ENCODE measurements around the gene ZNF764. TPM values are rescaled to one million over a fixed set of nuclear protein-coding genes. Genes with fewer than 3 reads are reported as not detected.
A peak's percentile ranks its signal among the peaks of the same experiment; 100 is the strongest.

The ZNF764 gene
- total and polyA plus RNA-seq, 12 donors = 3.6 to 15.0 (median 9.5) TPM

- no peak for DNase-seq
- Histone ChIP-seq H3K4me3 (peak overlapping the region; percentile 83 to 91 (median 88)), H3K27me3 (no peaks in the 10 kb centered on the region), H3K27ac (peak overlapping the region; percentile 93 to 97 (median 96)), H3K36me3 (replicated peaks in 1 of 2) (peaks cover 0 to 31% of the 10 kb centered on the region in 2 donors), H3K4me1 (replicated peaks in 1 of 2) (peaks cover 14 to 20% of the 10 kb centered on the region in 2 donors), H3K9me3 (replicated peaks in 1 of 3) (no peaks in the 10 kb centered on the region)
- intact Hi-C loops (cut with DNase I) = no loop called here
- WGBS, 4 donors = 0 to 1% (median 1%) methylated on average over 9 to 17 of the region's 17 CpGs; no CpG with 5 or more reads in 1 of the 4 donors
- TF ChIP-seq POLR2A (IDR thresholded peaks at IDR 0.05) (no peak), CTCF (IDR thresholded peaks at IDR 0.05) (peak in 2 of 6 experiments; percentile 5 to 19)
These were observed 542 bp downstream of the ZNF764 start for GRCh38 chr16:30557707-30557956.

- intact Hi-C loops (cut with DNase I) = no loop called here
- Histone ChIP-seq H3K27me3 (no peaks in the 10 kb centered on the region), H3K4me1 (replicated peaks in 1 of 2) (peaks cover 14 to 15% of the 10 kb centered on the region in 2 donors), H3K27ac (no peak overlapping the region), H3K9me3 (replicated peaks in 1 of 3) (no peaks in the 10 kb centered on the region), H3K4me3 (no peak overlapping the region), H3K36me3 (replicated peaks in 1 of 2) (peaks cover 0 to 31% of the 10 kb centered on the region in 2 donors)
- DNase-seq = no peak
- whole genome bisulfite sequencing, 4 donors = 53 to 84% (median 55%) methylated on average over 10 of the region's 10 CpGs
- TF ChIP-seq CTCF (IDR thresholded peaks at IDR 0.05) = no peak
- no peak for TF ChIP-seq POLR2A (IDR thresholded peaks at IDR 0.05)
These were observed 2.1 kb downstream of the ZNF764 start for GRCh38 chr16:30556125-30556473.

GRCh38 chr16:30555315-30556124 lies 2.7 kb downstream of the ZNF764 start:
- Histone ChIP-seq H3K9me3 (replicated peaks in 1 of 3) (no peaks in the 10 kb centered on the region), H3K36me3 (replicated peaks in 1 of 2) (peaks cover 0 to 31% of the 10 kb centered on the region in 2 donors), H3K4me3 (no peak overlapping the region), H3K4me1 (replicated peaks in 1 of 2) (peaks cover 13 to 14% of the 10 kb centered on the region in 2 donors), H3K27ac (no peak overlapping the region), H3K27me3 (no peaks in the 10 kb centered on the region)
- 93 to 96% (median 95%) methylated on average over 27 to 69 of the region's 69 CpGs for WGBS, 4 donors
- no peak for TF ChIP-seq POLR2A (IDR thresholded peaks at IDR 0.05)
- TF ChIP-seq CTCF (IDR thresholded peaks at IDR 0.05) = no peak
- intact Hi-C loops (cut with DNase I) = no loop called here
- DNase-seq = no peak

GRCh38 chr16:30554557-30555314 lies 3.4 kb downstream of the ZNF764 start:
- DNase-seq = no peak
- H3K4me1 ChIP-seq (replicated peaks in 1 of 2) = peaks cover 13 to 14% of the 10 kb centered on the region in 2 donors
- intact Hi-C loops (cut with DNase I) = no loop called here

More at GRCh38 chr16:30554557-30555314, 3.4 kb downstream of the ZNF764 start:
- Histone ChIP-seq H3K27me3 (no peaks in the 10 kb centered on the region), H3K9me3 (replicated peaks in 1 of 3) (no peaks in the 10 kb centered on the region), H3K36me3 (replicated peaks in 1 of 2) (peaks cover 0 to 31% of the 10 kb centered on the region in 2 donors), H3K27ac (no peak overlapping the region), H3K4me3 (no peak overlapping the region)
- TF ChIP-seq CTCF (IDR thresholded peaks at IDR 0.05) = no peak
- TF ChIP-seq POLR2A (IDR thresholded peaks at IDR 0.05) = no peak
- 90 to 94% (median 92%) methylated on average over 11 to 18 of the region's 18 CpGs for WGBS, 4 donors

Measured in adrenal gland (tissue), 12 donors.